ENCODE data around the gene FUT7. TPM values are rescaled to one million over a fixed set of nuclear protein-coding genes. Genes with fewer than 3 reads are reported as not detected.

Gene FUT7
- total and polyA plus RNA-seq, 2 of the 8 experiments (the other 6 are each of a cell fraction or from before 2014, with no cell fraction given), result not detected

- TF ChIP-seq CBX5 (IDR thresholded peaks at IDR 0.05; ENCODE audit: low read depth, low read length) (no peak), CTCF (IDR thresholded peaks at IDR 0.05; ENCODE audit: control extremely low read depth in 1 of 3, insufficient read depth in 1 of 3, low read depth in 1 of 3, low read length in 3 of 3) (peak in 2 of 3 experiments; percentile 93 to 95; a peak in 3 of 4 replicates), GABPA (IDR thresholded peaks at IDR 0.05; ENCODE audit: borderline replicate concordance, insufficient read depth, low read length) (peak; percentile 68; the same call in 1 of the 2 replicates)
Measured at GRCh38 chr9:137034709-137035506, 3.0 kb upstream of the FUT7 start (continued).
